HUES48 (cell line): ENCODE results near the gene DPP10.
A peak's percentile ranks its signal among the peaks of the same experiment; 100 is the strongest.

ENCODE experiments used
- H3K27ac ChIP-seq: one replicate; pipeline ENCODE4 v1.7.0; 2013; ENCODE audit warnings: low read depth, low read length, inconsistent platforms
- H3K27me3 ChIP-seq: 2 replicates; pipeline ENCODE4 v1.6.1; 2013; ENCODE audit warnings: mild to moderate bottlenecking, low read length; ENCODE audit not compliant: control insufficient read depth, insufficient read depth
- H3K36me3 ChIP-seq: 2 replicates; pipeline ENCODE4 v1.6.1; 2013; ENCODE audit warnings: low read length; ENCODE audit not compliant: control insufficient read depth, insufficient read depth
- H3K4me1 ChIP-seq: 2 replicates; pipeline ENCODE4 v1.6.1; 2013; ENCODE audit warnings: mild to moderate bottlenecking, low read length; ENCODE audit not compliant: control insufficient read depth, insufficient read depth
- H3K4me3 ChIP-seq: 2 replicates; pipeline ENCODE4 v1.5.1; 2013; ENCODE audit warnings: mild to moderate bottlenecking, low read depth, low read length
- H3K9ac ChIP-seq: 2 replicates; pipeline ENCODE4 v1.6.1; 2013; ENCODE audit warnings: mild to moderate bottlenecking, low read depth, low read length, moderate library complexity
- H3K9me3 ChIP-seq: 2 replicates; pipeline ENCODE4 v1.6.1; 2013; ENCODE audit warnings: low read length; ENCODE audit not compliant: control insufficient read depth, insufficient read depth

Gene DPP10

DNA sequence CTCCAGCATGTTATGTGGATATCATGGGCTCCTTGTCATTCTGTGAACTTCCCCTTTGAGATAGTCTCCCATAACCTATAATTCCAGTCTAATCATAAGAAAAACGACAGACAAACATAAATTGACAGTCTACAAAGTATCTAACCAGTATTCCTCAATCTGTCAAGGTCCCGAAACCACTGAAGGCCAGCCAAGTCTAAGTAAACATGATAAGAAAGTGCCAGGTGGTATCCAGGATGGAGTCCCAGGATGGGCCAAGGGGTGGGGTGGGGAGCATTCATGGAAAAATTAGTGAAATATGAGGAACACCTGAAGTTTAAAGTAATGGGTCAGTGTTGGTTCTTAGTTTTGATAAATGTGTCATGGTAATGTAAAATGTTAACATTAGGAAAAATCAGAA lies 355.5 kb downstream of the DPP10 start:
- Histone ChIP-seq H3K4me3 (no peak overlapping the region), H3K36me3 (no peaks in the 10 kb centered on the region), H3K9me3 (no peaks in the 10 kb centered on the region; the same call in 1 of the 2 replicates), H3K27ac (no peak overlapping the region), H3K4me1 (no peaks in the 10 kb centered on the region), H3K27me3 (no peaks in the 10 kb centered on the region), H3K9ac (no peak overlapping the region)

DNA sequence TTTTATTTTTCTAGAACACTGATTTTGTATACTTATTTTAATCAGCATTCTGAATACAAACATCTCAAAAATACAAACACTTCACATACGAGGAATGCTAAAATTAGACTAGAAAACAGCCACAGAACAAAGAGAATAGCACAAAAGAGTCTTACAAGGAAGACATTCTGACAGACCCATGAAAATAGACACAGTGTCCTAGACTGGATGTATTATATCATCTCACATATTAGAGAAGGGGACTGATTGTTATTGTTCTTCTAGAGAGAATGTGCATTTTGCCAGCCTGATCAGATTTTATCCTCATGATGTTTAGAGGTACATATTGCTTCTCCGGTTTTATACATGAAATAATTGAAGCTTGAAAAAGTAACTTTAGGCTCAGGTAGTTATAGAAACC lies 357.9 kb downstream of the DPP10 start:
- Histone ChIP-seq H3K4me1 (no peaks in the 10 kb centered on the region), H3K4me3 (no peak overlapping the region), H3K9ac (no peak overlapping the region), H3K27me3 (no peaks in the 10 kb centered on the region), H3K9me3 (peaks cover 2% of the 10 kb centered on the region; the same call in 1 of the 2 replicates), H3K36me3 (no peaks in the 10 kb centered on the region), H3K27ac (no peak overlapping the region)

DNA sequence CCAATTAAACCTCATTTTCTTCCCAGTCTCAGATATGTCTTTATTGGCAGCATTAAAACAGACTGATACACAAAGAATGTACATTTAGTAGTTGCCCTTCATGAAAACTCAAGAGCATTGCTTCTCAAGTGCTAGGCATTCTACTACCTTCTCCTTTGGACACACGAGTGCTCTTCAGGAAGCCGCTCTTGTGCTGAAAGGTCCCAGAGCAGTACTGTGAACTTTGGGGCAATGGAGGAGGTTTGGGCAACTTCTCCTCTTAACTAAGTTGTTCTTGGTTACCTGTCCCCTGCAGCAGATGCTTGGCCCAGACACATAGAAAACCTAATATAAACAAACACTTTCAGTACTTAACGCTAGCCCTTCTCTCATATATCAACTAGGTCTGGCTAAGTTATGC lies 362.8 kb downstream of the DPP10 start:
- Histone ChIP-seq H3K4me1 (peaks cover 5% of the 10 kb centered on the region), H3K27ac (no peak overlapping the region), H3K9me3 (peaks cover 2% of the 10 kb centered on the region; the same call in 1 of the 2 replicates), H3K27me3 (no peaks in the 10 kb centered on the region), H3K4me3 (no peak overlapping the region), H3K9ac (no peak overlapping the region), H3K36me3 (no peaks in the 10 kb centered on the region)

DNA sequence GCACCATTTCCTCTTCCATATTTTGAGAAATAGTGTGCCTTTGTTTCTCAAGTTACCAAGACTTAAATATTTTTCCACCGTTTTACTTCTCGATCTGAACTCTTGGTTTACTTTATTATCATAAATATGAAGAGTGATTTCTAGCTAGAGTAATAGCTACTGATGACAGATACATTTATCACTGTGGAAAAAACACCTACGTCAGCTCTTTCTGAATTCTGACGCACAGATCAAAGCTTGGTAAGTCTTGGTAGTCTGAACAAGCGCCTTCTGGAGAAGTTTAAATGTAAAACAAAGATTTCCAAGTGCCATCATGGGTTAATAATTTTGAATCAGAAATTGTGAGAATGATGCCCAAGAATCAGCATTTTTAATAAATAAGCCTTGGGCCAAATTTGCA lies 367.7 kb downstream of the DPP10 start:
- Histone ChIP-seq H3K9me3 (no peaks in the 10 kb centered on the region), H3K4me1 (peaks cover 5% of the 10 kb centered on the region), H3K27me3 (no peaks in the 10 kb centered on the region), H3K36me3 (no peaks in the 10 kb centered on the region), H3K27ac (no peak overlapping the region), H3K4me3 (no peak overlapping the region), H3K9ac (no peak overlapping the region)

DNA sequence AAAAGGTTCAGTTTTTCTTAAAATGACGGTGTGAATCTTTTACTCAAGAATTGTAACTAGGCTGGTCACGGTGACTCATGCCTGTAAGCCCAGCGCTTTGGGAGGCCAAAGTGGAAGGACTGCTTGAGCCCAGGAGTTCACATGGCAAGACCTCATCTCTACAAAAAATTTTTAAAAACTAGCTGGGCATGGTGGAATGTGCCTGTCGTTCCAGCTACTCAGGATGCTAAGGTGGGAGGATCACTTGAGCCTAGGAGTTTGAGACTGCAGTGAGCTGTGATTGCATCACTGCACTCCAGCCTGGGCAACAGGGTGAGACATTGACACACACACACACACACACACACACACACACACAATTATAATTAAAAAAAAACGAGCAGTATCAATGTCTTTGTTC lies 369.8 kb downstream of the DPP10 start:
- Histone ChIP-seq H3K9ac (no peak overlapping the region), H3K27ac (no peak overlapping the region), H3K36me3 (no peaks in the 10 kb centered on the region), H3K9me3 (no peaks in the 10 kb centered on the region), H3K27me3 (no peaks in the 10 kb centered on the region), H3K4me3 (no peak overlapping the region), H3K4me1 (peaks cover 5% of the 10 kb centered on the region)

DNA sequence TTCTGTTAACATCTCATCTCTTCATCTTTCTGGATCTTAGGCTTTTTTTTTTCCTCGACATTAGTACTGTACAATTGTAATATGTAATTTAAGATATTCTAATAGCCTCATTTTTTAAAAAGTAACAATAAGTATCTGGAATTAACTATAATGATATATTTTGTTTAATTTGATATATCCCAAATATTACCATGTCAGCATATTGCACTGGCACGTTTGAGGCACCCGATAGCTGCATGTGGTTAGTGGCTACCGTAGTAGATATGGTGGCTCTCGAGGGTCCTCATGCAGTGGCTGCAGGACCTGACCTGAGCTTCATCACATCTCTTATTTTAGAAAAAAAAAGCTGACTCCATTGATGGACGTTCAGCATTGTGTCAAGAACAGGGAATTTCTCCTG lies 371.9 kb downstream of the DPP10 start:
- Histone ChIP-seq H3K9me3 (no peaks in the 10 kb centered on the region), H3K36me3 (no peaks in the 10 kb centered on the region), H3K4me3 (no peak overlapping the region), H3K27me3 (no peaks in the 10 kb centered on the region), H3K9ac (no peak overlapping the region), H3K27ac (no peak overlapping the region), H3K4me1 (peaks cover 4% of the 10 kb centered on the region)

DNA sequence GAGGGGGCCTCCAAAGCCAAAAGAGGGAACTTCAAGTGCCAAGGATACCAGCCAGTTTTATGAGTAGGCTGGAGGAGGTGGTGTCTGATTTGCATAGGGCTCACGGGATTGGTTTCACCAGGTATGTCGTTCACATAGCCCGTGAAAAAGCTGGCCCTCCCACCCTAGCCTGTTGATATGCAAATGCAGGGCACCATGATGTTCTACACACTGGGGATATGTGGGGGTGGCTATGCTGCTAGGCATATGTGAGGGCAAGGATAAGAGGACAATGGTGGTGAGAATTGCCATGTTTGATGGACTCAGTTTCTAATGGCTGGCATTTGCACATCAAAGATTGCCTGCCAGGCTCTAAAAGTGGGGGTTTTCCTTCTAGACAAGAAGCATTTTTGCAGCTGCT lies 378.6 kb downstream of the DPP10 start:
- Histone ChIP-seq H3K36me3 (no peaks in the 10 kb centered on the region), H3K4me1 (no peaks in the 10 kb centered on the region), H3K27me3 (no peaks in the 10 kb centered on the region), H3K9me3 (peaks cover 29% of the 10 kb centered on the region), H3K27ac (peak overlapping the region; percentile 32), H3K4me3 (no peak overlapping the region), H3K9ac (no peak overlapping the region)

DNA sequence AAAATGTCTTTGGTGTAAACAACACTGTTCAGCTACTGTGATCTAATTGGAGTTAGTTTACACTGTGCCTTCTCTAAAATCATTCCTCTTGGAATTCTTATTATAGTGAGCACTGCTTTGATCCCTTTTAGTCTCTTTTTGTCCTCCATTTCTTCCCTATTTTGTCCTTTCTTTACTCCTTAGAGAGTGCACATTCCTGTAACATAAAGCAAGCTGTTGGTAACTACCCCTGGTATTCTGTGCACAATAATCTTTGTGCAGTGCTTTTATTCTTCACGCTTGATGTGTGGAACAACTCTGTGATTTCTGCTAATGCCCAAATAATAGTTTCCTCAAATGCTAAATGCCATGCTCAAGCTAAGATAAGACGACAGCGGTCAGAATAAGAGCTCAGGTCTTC lies 401.5 kb downstream of the DPP10 start:
- H3K27ac ChIP-seq = no peak overlapping the region
- H3K36me3 ChIP-seq = no peaks in the 10 kb centered on the region
- peaks cover 8% of the 10 kb centered on the region; the same call in 1 of the 2 replicates for H3K4me1 ChIP-seq
- no peaks in the 10 kb centered on the region for H3K27me3 ChIP-seq
- no peak overlapping the region for H3K4me3 ChIP-seq
- H3K9me3 ChIP-seq = no peaks in the 10 kb centered on the region
- H3K9ac ChIP-seq = no peak overlapping the region

DNA sequence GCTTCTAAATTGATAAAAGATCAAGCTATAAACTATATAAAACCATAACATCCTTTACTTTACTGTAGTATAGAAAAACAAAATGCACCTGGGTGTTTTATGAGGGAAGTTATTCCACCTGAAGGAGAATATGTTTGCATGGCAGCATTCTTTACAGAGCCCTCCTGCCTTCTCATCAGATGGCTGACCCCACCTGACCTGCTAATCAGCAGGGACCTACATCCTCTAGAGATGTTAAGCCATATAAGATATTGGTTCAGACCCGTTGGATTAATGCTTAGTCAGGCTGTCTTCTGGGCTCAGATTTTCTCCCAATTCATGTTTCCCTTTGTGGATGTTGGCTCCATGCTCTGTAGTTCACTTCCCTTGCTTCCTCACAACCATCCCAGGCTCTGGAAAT lies 414.8 kb downstream of the DPP10 start:
- Histone ChIP-seq H3K27ac (no peak overlapping the region), H3K9ac (no peak overlapping the region), H3K4me1 (peaks cover 7% of the 10 kb centered on the region; the same call in 1 of the 2 replicates), H3K27me3 (no peaks in the 10 kb centered on the region), H3K4me3 (no peak overlapping the region), H3K36me3 (no peaks in the 10 kb centered on the region), H3K9me3 (no peaks in the 10 kb centered on the region)

DNA sequence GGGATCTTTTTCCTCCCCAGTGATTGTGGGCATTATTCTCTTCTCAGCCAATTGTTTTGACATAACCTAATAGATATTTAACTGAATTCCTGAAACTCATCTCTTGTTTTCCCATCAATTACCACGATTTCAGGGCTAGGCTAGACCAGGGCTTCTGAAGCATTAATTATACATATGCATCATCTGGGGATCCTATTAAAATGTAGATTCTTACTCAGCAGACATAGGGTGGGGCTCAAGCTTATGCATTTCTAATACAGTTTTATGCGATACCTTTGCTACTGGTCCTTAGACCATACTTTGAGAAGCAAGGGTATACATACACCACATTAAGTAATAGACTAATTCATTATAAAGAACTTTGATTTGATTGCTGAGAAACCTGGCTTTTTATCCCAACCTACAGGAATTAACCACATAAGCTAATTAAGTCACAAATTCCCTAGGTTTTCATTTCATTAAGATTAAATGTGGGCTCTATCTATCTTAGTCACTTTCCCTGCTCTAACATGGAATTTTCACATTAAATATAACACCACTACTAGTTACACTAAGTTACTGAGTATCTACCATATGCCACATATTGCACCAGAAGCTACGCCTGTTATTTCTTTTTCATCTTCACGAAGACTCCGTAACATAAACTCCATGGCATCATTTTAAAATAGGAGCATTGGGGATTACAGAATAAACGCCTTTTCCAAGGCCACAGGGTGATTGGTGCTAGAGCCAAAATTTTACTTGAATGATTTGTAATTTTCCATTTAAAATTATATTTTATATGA lies 417.5 kb downstream of the DPP10 start:
- no peaks in the 10 kb centered on the region for H3K36me3 ChIP-seq

DNA sequence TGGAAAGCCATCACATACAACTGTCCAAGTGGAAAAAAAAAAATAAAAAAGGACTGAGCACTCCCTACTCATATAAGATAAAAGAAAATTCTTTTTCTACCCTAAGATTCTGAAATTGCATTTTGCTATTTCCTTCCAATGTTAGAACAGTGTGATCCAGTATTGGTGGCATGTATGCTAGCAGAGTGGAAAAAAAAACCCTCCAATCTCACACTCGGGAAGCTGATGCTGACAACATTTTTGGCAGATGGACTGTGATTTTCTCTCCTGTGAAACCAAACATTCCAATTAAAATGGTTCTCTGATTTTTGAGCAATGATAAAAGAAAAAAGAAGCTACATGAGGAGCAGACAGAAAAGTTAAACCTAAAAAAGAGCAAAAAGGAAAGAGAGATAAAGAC lies 419.8 kb downstream of the DPP10 start:
- no peak overlapping the region for H3K4me3 ChIP-seq
- no peak overlapping the region for H3K27ac ChIP-seq
- no peak overlapping the region for H3K9ac ChIP-seq
- H3K9me3 ChIP-seq = no peaks in the 10 kb centered on the region
- H3K4me1 ChIP-seq = no peaks in the 10 kb centered on the region
- H3K27me3 ChIP-seq = no peaks in the 10 kb centered on the region
- H3K36me3 ChIP-seq = no peaks in the 10 kb centered on the region

More for the DNA sequence above, 417.5 kb downstream of the DPP10 start:
- Histone ChIP-seq H3K27ac (no peak overlapping the region), H3K4me1 (no peaks in the 10 kb centered on the region), H3K9me3 (no peaks in the 10 kb centered on the region), H3K9ac (no peak overlapping the region), H3K4me3 (no peak overlapping the region), H3K27me3 (no peaks in the 10 kb centered on the region)
